NCI-H1694 treated with DMSO at 0.1 percent for 48 hours (cell line): ENCODE data around the gene GNG4.
A peak's percentile ranks its signal among the peaks of the same experiment; 100 is the strongest.
"Not testable (repeated sequence)": the region's sequence is repeated elsewhere in the genome, so short reads cannot be mapped to it uniquely, and the experiment has no call there.

ENCODE experiments used
- DNase-seq: peaks from one replicate; lab custom pipeline; 2025; lab: John Stamatoyannopoulos, UW

The GNG4 gene

DNA sequence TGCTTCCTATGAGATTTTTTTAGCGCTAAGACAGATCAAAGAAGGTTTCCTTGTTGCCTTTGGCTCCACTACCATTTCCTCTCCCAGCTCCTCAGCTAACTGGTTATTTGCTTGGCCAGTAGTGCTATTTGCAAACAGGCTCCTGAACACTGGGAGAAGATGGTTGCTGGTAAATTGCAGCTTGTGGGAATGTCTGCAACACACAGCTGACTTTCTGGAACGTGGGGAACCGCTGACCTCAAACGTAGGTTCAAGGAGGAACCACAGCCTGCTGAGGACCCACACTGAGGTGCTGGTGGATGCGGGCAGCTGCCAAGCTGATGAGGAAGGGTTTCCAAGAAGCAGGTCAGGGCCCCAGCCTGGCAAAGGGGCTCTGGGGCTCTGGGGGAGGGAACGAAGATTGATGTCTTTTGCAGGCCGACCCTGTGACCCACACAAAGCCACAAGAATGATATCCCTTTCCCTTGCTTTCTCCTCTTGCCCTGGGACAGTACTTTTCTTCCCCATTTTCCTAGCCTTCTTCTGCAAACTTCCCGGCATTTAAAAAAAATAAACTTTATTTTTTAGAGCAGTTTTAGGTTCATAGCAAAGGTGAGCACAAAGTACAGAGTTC is 24.8 kb downstream of the GNG4 start:
- DNase-seq = no peak

DNA sequence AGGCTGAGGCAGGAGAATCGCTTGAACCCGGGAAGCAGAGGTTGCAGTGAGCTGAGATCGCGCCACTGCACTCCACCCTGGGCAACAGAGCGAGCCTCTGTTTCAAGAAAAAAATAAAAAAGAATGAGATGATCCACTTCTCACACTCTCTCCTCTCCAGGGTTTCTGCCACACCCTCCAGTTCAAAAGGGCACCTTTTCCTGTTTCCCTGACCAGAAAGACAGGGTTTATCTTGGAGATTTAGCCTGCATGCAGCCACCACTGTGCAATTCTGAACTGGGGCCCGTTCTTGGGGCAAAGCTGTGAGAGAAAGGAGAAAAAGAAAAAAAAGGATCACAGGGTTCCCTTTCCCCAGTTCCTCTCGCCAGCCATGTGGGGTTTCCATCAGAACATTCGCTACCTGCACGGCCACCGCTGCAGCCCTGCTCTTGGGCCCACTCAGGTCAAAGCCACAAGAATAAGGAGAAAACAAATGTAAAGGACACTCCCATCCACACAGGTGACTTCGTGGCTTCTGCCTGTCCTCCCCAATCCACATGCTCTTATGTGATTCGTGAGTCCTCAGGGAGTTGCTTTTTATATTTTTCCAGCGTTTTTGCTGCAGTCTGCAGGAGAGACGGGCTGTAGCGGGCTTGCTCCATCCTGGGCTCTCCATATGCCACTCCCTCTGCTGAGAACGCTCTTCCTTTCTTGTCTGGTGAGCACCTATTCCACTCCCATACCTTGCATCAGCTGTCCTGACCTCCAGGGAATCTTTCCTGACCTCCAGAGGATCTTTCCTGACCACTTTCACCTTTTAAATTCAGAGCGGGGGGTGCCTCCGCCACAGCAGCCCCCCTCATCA is 26.4 kb downstream of the GNG4 start:
- peak; percentile 24 for DNase-seq

GRCh38 chr1:235619149-235619548 is 30.4 kb downstream of the GNG4 start:
- not testable (repeated sequence) for DNase-seq

GRCh38 chr1:235617808-235618207 is 31.8 kb downstream of the GNG4 start:
- no peak for DNase-seq

DNA sequence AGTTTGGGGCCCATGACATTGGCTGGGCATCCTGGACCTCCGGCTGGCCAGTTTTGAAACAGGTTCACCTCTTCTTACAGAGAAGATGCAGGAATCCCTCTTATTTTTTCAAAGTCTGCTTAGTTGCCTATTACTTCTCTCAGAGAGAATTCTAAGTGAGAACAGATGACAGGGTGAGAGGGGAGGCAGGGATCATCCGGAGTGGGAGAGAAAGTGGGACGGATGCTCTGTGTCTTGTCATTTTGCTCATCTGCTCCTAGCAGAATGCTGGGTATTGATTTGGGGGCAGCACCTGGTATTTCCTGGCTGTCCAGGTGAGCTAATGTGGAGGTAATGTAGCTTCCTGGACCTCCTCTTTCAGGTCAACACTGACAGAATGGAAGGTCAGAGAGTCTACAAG is 32.4 kb downstream of the GNG4 start:
- no peak for DNase-seq

- no peak for DNase-seq
These were observed 35.1 kb downstream of the GNG4 start for GRCh38 chr1:235614442-235614954.

GRCh38 chr1:235613602-235614001 is 36.0 kb downstream of the GNG4 start:
- no peak for DNase-seq

DNA sequence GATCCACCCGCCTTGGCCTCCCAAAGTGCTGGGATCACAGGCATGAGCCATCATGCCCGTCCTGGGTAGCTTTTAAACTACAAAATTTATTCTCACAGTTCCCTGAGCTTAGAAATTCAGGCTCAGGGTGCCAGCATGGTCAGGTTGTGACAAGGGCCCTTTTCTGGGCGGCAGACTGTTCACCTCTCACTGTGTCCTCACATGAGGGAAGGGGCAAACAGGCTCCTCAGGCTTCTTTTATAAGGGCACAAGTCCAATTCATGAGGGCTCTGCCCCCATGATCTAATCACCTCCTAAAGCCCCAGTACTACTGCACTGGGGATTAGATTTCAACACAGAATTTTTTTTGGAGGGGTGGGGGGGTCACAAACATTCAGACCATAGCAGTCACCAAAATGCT is 36.8 kb downstream of the GNG4 start:
- no peak for DNase-seq

GRCh38 chr1:235610157-235610556 is 39.4 kb downstream of the GNG4 start:
- DNase-seq = no peak

DNA sequence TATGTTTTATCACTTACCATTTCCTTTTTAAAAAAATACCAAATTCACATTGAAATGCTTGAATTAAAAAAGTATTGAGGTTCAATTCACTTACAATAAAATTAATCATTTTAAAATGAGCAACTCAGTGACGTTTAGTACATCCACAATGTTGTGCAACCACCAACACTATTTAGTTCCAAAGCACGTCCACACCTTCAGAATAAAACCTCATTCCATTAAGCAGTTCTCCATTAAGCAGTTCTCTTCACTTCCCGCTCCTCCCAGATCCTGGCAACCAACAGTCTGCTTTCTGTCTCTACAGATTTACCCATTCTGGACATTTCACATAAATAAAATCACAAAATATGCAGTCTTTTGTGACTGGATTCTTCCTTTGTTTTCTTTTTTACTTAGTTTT is 41.3 kb downstream of the GNG4 start:
- DNase-seq = no peak

GRCh38 chr1:235607284-235607683 is 42.3 kb downstream of the GNG4 start:
- no peak for DNase-seq

DNA sequence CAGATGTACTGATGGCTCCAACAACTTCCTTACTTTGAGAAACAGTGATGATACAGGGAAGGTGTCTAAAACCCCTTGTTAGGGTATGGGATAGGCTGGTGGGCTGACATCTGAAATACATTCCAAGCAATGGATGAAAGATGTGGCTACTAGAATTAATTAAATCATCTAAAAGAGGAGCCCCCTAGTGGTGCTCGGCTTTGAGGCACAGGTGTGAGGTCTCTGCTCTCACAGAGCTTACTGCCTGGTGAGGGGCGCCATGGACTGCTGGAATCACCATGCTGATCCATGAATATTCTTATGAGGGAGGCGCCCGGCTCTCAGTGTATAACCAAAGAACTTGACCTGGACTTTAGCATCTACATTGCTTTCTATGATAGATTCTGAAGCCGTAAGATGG is 48.5 kb downstream of the GNG4 start:
- no peak for DNase-seq

DNA sequence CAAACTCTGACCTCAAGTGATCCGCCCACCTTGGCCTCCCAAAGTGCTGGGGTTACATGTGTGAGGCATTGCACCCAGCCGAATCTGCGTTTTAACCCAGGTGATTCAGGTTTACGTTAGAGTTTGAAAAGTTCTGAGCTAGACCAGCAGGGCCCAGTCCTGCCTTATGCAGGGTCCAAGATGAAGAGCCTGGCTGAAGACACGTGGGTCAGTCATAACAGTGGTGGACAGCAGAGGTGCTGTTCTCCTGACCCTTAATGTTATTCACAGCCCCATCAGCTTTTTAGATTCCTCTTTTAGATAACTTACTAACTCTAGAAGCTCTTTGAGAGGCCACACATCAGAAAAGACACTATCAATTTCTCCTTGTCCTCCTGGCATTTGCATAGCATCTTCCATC is 50.0 kb downstream of the GNG4 start:
- no peak for DNase-seq

GRCh38 chr1:235597867-235598553 is 51.6 kb downstream of the GNG4 start:
- DNase-seq = no peak

DNA sequence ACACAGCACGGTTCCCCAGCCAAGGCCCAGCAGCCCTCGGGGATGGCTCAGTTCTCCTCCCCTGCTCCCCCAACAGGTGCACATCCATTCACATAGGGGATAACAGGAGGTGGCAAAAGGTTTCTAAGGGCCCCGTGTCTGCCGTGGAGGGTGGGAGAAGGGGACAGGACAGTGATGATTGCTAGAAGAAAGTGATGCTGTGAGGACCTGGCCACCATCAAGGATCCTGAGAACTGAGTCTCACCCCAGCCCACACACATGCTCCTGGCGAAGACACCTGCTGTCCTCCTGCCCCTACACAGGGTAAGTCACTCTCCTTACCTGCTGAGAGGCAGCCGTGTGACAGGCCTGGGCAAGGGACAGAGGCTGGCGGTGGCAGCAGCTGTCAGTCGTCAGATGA is 54.5 kb downstream of the GNG4 start:
- no peak for DNase-seq

DNA sequence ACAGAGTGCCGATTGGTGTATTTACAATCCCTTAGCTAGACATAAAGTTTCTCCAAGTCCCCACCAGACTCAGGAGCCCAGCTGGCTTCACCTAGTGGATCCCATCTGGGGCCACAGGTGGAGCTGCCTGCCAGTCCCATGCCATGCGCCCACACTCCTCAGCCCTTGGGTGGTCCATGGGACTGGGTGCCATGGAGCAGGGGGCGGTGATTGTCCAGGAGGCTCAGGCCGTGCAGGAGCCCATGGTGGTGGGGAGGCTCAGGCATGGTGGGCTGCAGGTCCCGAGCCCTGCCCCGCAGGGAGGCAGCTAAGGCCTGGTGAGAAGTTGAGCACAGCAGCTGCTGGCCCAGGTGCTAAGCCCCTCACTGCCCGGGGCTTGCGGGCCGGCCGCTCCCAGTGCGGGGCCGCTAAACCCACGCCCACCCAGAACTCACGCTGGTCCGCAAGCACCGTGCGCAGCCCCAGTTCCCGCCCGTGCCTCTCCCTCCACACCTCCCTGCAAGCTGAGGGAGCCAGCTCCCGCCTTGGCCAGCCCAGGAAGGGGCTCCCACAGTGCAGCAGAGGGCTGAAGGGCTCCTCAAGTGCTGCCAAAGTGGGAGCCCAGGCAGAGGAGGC is 55.2 kb downstream of the GNG4 start:
- not testable (repeated sequence) for DNase-seq

DNA sequence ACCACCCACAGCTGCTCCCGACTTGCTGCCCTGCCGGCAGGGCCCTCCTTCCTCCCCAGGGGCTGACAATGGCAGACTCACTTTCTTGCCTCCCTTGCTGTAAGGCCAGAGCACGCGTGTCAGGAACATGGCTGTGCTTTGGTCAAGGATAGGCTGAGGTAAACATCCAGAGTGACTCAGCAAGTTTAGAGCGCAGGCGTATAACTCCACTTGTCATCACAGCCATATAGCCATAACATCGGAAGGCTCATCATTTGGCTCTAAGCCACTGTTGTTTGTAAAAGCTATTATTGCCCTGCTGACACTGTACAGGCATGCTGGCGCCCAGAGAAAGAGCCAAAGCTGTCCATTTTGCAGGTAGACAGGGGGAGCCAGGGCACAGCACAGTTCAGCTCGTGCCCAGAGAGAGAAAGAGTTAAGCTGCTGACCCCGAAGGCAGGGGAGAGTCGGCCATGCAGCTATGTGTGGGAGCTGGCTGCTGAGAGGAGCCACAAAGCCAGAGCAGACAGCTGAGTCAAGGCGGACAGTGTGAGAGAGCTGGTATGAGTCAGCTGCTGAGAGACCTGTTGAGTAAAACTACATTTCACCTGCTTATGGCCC is 60.6 kb downstream of the GNG4 start:
- no peak for DNase-seq

- DNase-seq = no peak
These were observed 61.4 kb downstream of the GNG4 start for GRCh38 chr1:235588156-235588555.

- DNase-seq = no peak
These were observed 62.6 kb downstream of the GNG4 start for GRCh38 chr1:235586992-235587391.

- no peak for DNase-seq
These were observed 63.2 kb downstream of the GNG4 start for GRCh38 chr1:235586413-235586812.

- no peak for DNase-seq
These were observed 64.6 kb downstream of the GNG4 start for GRCh38 chr1:235584973-235585372.

DNA sequence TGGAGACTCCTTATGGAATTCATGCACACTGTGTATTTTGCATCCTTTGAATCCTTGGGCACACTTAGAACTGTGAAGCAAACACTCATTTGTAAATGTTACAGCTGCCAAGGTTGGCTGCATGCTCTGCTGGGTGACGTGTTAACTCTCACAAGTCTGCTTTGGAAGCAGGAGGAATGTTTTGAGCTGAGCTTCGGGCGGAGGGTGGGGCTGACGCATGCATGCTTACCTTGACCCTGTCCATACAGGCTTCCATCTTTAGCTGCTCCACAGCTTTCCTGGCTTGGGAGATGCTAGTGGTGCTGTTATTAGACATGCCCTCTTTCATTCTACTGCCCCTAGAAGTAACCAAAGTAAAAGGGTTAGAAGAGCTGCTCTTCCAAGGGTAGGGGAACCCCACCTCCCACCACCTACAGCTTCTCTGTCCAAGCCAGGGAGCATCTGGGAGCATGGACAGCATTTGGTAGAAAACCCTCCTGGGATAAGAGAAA is 66.0 kb downstream of the GNG4 start:
- DNase-seq = no peak
